GM18520 (cell line): ENCODE results near the gene PTH2R.

ENCODE experiments used
- ATAC-seq: cut with Tn5 transposase; IDR thresholded peaks from one replicate; pipeline ENCODE4 v1.9.1; 2021; ENCODE audit not compliant: unreplicated experiment

PTH2R gene

GRCh38 chr2:208542465-208543041 lies 136.0 kb downstream of the PTH2R start:
- no peak for ATAC-seq
